ENCODE measurements around the gene TCF7.
"Not testable (repeated sequence)": the region's sequence is repeated elsewhere in the genome, so short reads cannot be mapped to it uniquely, and the experiment has no call there.

The TCF7 gene

GRCh38 chr5:134145779-134146581, 31.5 kb downstream of the TCF7 start:
- DNase-seq, result peak; percentile 3

GRCh38 chr5:134146651-134147518, 32.4 kb downstream of the TCF7 start:
- no peak for DNase-seq

GRCh38 chr5:134148316-134148715, 33.8 kb downstream of the TCF7 start:
- no peak for DNase-seq

- no peak for DNase-seq
Observed at GRCh38 chr5:134148986-134149539, 34.6 kb downstream of the TCF7 start.

GRCh38 chr5:134149571-134150303, 35.3 kb downstream of the TCF7 start:
- no peak for DNase-seq

GRCh38 chr5:134151723-134152122, 37.2 kb downstream of the TCF7 start:
- DNase-seq, result no peak

- not testable (repeated sequence) for DNase-seq
Observed at GRCh38 chr5:134152173-134152832, 37.8 kb downstream of the TCF7 start.

GRCh38 chr5:134153241-134153640, 38.8 kb downstream of the TCF7 start:
- no peak for DNase-seq

- no peak for DNase-seq
Observed at GRCh38 chr5:134153657-134154056, 39.2 kb downstream of the TCF7 start.

- DNase-seq, result no peak
Observed at GRCh38 chr5:134161513-134162395, 47.3 kb downstream of the TCF7 start.

GRCh38 chr5:134162592-134162991, 48.1 kb downstream of the TCF7 start:
- no peak for DNase-seq

GRCh38 chr5:134171972-134172371, 57.5 kb downstream of the TCF7 start:
- DNase-seq, result no peak

- no peak for DNase-seq
Observed at GRCh38 chr5:134174841-134175839, 60.7 kb downstream of the TCF7 start.

- DNase-seq, result no peak
Observed at GRCh38 chr5:134175921-134176510, 61.5 kb downstream of the TCF7 start.

GRCh38 chr5:134176511-134177368, 62.3 kb downstream of the TCF7 start, which contains the start of gene SKP1:
TSS of gene SKP1 (minus strand) at chr5:134176950. CDS start at chr5:134174022, 2,928 bp downstream.
- peak; percentile 52 for DNase-seq

- no peak for DNase-seq
Observed at GRCh38 chr5:134177369-134178095, 63.1 kb downstream of the TCF7 start.

- DNase-seq, result no peak
Observed at GRCh38 chr5:134178096-134178419, 63.6 kb downstream of the TCF7 start.

GRCh38 chr5:134183481-134183880, 69.0 kb downstream of the TCF7 start:
- DNase-seq, result no peak

Measured in NCI-H446 treated with DMSO at 0.1 percent for 48 hours (cell line).